GM19043 (cell line): ENCODE results near the gene KIAA0586.
"Not testable (repeated sequence)": the region's sequence is repeated elsewhere in the genome, so short reads cannot be mapped to it uniquely, and the experiment has no call there.

Experiments
- ATAC-seq: cut with Tn5 transposase; IDR thresholded peaks from one replicate; pipeline ENCODE4 v1.9.1; 2021; ENCODE audit warnings: low read depth; ENCODE audit not compliant: unreplicated experiment

Gene KIAA0586

DNA sequence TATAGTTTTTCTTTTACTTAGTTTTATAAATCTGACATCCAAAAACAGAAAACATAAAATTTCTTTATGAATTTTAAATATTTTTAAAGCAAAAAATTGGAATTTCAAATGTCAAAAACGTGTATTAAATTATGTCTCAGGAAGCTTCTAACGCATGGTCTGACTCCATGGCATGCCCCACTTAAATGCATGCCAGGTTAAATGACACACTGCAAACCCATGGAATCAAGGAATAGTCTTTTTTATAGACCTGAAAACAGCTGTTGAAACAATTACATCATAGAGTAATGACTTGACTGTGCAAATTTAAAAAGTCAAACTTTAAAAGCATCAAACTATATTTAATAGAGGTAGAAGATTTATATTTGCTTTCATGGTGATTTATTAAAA lies 114.1 kb downstream of the KIAA0586 start:
- no peak for ATAC-seq

DNA sequence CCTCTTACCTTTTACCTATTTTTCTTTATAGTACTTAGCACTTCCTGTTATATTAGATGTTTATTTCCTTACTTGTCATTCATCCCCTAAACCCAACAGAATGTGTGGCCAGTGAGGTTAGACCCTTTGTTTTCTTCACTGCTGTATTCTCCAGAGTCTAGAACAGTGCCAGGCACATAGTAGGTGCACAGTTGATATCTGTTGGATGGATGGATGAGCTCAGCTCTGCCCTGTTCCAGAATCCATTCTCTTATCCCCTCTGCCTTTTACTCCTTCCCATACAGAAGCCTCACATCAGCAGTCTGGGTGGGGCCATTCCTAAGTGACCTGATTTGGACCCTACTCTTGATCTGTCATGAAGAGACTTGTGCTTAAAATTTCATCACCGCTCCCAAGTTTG lies 115.7 kb downstream of the KIAA0586 start:
- no peak for ATAC-seq

DNA sequence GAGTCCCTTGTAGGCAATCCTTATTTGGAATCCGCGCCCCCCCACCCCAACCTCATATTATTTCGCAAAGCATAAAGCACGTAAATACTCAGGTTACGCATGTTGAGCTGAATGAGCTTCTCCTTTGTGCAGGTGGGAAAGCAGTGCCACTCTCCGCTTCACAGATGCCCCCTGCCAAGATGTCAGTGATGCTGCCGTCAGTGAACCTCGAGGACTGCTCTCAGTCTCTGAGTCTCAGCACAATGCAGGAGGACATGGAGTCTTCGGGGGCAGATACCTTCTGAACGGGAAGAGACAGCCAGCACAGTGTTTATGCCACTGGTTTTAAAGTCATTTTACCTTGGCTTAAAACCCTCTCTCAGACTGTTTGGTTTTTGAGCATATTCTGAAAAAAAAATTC lies 120.1 kb downstream of the KIAA0586 start:
- no peak for ATAC-seq

GRCh38 chr14:58549105-58549757 lies 121.7 kb downstream of the KIAA0586 start:
- ATAC-seq, result no peak

GRCh38 chr14:58553959-58554358 lies 126.4 kb downstream of the KIAA0586 start:
- ATAC-seq, result no peak

DNA sequence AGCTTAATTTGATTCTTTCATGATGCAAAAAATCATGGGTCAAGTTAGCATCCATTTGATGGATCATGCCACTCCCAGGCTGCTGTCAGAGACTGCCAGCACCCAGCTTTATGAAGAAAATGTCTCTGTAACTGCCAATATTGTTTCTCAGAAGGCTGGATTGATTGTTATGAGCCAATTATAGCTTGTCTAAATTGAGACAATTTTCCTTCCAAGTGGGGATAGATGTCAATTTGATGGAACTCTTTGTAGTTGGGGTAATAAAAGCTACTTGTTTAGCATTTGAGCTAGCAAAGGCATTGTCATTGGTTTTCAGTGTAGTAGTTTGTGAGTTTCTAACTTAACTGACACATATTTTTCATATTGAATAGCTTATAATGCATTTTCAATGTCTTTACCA lies 128.1 kb downstream of the KIAA0586 start:
- no peak for ATAC-seq

- ATAC-seq, result no peak
Measured at GRCh38 chr14:58557242-58557641, 129.7 kb downstream of the KIAA0586 start.

DNA sequence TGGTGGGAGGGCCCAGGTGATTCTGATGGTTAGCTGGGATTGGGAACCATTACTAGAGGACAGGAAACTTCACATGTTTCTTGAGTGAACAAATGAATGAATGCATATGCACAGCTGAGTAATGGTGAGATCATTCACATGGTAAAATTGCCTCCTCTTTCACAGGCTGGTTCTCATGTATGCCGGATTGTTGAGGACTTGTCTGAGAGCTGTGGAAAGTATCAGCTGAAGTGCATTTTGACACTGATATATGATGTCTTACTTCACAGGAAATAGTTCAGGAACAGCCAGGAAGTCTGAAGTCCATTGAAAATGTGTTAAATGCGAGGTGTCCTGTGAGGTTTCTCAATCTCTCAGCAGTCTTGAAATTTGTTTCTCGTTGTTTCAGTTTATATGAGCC lies 132.7 kb downstream of the KIAA0586 start:
- ATAC-seq, result no peak

DNA sequence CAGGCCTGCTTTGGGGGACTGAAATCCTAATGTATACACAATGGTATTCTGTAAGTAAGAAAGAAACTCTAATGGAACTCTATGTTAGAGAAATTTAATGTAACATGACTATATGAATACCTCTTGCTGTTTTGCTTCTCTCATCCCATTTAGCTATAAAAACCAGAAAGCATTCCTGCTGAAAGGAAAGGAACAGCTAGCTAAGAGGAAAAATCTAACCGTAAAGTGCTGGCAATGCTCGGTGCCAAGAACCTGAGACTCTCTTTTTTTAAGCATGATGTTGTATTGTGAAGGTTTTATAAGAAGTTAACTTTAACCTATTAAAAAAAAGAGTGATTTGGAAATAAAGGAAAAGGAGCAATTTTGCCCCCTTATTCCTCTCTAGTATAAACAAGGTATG lies 134.6 kb downstream of the KIAA0586 start:
- no peak for ATAC-seq

- ATAC-seq, result no peak
Measured at GRCh38 chr14:58563978-58564377, 136.5 kb downstream of the KIAA0586 start.

GRCh38 chr14:58565832-58566231 lies 138.3 kb downstream of the KIAA0586 start:
- ATAC-seq, result no peak

GRCh38 chr14:58566979-58567378 lies 139.5 kb downstream of the KIAA0586 start:
- no peak for ATAC-seq

DNA sequence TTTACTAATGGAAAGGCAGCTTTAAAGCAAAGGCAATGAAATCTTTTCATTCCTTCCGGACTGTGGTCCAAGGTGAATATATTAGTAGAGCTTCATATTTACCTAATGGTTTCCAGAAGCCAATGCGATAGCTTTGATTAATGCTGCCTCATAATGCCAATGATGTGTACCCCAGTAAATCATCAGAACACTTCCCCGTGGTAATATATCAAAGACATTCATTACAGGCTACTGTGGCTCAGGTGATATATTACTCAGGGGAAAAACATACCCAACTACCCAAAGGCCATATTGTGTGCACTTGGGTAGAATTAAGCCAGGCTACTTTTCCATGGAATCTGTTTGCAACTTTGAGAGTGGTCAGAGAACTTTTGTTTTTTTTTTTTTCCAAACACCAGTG lies 140.8 kb downstream of the KIAA0586 start:
- no peak for ATAC-seq

DNA sequence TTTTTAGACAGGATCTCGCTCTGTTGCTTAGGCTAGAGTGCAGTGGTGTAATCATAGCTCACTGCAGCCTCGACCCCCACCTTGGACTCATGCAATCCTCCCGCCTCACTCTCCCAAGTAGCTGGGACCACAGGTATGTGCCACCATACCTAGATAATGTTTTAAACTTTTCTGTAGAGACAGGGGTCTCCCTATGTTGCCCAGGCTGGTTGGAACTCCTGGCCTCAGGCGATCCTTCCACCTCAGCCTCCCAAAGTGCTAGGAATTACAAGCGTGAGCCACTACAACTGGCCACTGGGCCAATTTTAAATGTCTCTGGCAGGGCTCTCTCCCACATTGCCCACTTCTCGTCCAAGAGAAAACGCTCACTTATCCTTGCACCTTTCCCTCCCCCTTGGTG lies 143.7 kb downstream of the KIAA0586 start:
- no peak for ATAC-seq

DNA sequence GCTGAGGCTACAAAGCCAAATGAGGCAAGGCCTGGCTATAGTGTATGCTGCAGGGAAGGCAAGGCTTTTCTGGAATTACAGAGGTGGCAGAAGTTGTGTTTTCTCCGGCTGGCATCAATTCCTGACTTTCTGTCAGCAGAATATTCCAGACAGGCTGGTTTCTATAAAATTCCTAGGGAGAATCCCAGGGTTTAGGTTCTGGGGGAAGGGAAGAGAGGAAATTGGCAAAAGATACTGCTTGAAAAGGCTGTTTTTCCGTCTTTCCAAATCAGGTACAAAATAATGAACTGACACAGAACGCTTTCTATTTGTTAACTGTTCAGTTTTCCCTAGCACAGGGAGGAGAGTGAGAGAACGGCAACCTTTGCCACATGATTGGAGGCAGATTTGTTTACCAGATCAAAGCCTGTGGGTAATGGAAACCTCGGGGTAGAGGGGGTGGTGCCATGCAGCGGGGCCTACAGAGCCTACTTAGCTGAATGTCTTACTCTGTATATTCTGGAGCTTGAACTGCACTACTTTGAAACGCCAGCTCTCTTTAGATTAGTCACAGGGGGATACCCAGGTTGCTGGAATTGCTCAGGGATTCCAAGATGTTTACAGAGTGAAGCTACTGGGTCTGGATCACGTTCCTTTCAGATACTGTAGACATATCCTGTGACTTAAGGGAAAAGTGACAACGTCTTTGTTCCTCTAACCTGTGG lies 144.4 kb downstream of the KIAA0586 start:
- no peak for ATAC-seq

- no peak for ATAC-seq
Measured at GRCh38 chr14:58572473-58572853, 144.9 kb downstream of the KIAA0586 start.

DNA sequence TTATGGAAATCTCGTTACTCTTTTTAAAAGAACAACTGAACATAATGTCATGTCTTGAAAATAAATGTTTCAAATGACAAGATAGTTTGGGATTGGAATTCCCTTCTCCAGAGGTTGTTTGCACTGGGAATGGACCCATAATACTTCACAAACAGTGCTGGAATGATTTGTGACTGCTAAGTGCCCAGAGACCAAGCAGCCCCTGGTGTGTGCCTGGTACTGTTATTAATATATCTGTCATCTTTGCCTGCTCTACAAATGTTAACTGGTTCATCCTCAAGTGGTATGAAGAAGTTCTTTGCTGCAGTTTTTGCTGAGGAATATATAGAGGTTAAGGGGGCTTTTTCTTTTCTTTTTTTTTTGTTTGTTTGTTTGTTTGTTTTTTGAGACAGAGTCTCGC lies 145.3 kb downstream of the KIAA0586 start:
- ATAC-seq, result no peak

GRCh38 chr14:58574623-58575022 lies 147.1 kb downstream of the KIAA0586 start:
- ATAC-seq, result no peak

GRCh38 chr14:58575956-58576355 lies 148.4 kb downstream of the KIAA0586 start:
- no peak for ATAC-seq

DNA sequence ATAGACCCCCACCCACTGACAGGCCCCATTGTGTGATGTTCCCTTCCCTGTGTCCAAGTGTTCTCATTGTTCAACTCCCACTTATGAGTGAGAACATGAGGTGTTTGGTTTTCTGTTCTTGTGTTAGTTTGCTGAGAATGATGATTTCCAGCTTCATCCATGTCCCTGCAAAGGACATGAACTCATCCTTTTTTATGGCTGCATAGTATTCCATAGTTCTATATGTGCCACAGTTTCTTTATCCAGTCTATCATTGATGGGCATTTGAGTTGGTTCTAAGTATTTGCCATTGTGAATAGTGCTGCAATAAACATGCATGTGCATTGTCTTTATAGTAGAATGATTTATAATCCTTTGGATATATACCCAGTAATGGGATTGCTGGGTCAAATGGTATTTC lies 152.5 kb downstream of the KIAA0586 start:
- not testable (repeated sequence) for ATAC-seq

DNA sequence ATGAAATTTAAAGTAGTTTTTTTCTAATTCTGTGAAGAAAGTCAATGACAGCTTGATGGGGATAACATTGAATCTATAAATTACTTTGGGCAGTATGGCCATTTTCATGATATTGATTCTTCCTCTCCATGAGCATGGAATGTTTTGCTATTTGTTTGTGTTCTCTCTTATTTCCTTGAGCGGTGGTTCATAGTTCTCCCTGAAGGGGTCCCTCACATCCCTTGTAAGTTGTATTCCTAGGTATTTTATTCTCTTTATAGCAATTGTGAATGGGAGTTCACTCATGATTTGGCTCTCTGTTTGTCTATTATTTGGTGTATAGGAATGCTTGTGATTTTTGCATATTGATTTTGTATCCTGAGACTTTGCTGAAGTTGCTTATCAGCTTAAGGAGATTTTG lies 153.9 kb downstream of the KIAA0586 start:
- ATAC-seq, result not testable (repeated sequence)

- ATAC-seq, result no peak
Measured at GRCh38 chr14:58584383-58584782, 156.9 kb downstream of the KIAA0586 start.
